22Rv1 (cell line): Measurements from ENCODE around the gene UBL5.
"Not testable (repeated sequence)": the region's sequence is repeated elsewhere in the genome, so short reads cannot be mapped to it uniquely, and the experiment has no call there.

Experiments used
- H3K27ac ChIP-seq: fragments of 450-650 bp; 2 replicates; pipeline ENCODE4 v1.5.1; 2017
- CTCF ChIP-seq: fragments of 450-650 bp; IDR thresholded peaks from 2 replicates; pipeline ENCODE4 v1.5.1; 2017; ENCODE audit warnings: mild to moderate bottlenecking
- ZFX ChIP-seq: fragments of 450-650 bp; IDR thresholded peaks from 2 replicates; pipeline ENCODE4 v1.6.1; 2017; ENCODE audit warnings: antibody characterized with exemption, borderline replicate concordance

UBL5 gene

GRCh38 chr19:9838324-9838723 lies 10.6 kb downstream of the UBL5 start:
- H3K27ac ChIP-seq = peak overlapping the region; percentile 40; the same call in 1 of the 2 replicates
- TF ChIP-seq ZFX (no peak), CTCF (no peak)

DNA sequence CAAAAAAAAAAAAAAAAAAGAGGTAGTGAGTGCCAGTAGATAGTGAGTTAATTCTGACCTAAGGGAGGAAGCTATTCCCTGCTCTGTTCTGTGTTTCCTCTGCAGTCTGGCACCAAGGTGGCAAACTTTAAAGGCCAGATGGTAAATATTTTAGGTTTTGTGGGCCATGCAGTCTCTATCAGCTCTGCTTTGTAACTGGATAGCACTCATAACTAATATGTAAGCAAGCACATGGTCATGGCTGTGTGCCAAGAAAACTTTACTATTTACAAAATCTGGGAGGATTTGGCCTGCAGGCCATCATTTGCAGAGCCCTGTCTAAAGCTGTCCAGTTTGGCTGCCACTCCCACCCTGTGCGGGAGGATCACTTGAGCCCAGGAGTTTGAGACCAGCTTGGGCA lies 11.7 kb downstream of the UBL5 start:
- H3K27ac ChIP-seq = peak overlapping the region; percentile 40
- TF ChIP-seq ZFX (no peak), CTCF (no peak)

DNA sequence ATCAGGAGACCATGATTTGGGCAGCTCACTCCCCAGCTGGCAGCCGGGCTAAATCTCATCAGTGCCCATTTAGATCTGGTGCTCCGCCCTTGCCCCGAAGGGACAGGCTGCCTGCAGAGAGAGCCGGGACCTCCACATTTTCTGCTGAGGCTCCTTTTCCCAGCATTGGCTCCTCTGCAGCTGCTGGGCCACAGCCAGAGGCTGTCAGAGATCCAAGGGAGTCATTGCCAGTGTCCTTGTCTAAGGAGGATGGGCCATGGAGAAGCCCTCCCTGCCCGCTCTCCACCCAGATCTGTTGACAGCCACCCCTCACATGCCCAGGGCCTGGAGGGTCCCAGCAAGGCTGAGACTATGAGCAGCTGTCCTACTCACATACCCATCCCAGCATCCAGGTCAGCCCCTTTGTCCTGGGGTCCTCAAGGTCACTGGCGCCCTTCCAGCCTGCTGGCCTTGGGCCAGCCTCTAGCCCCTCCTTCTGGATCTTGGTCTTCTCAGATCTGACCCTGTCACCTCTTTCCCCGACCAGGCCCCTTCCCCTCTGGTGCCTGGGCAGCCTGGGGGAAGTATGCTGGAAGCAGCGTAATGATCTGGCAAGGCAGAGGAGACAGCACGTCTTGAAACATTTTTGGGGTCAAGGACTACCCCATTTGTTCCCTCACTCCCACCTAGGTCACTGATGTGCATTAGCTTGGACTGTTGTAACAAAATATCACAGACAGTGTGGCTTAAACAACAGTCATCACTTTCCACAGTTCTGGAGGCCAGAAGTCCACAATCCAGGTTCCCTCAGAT lies 15.3 kb downstream of the UBL5 start:
- TF ChIP-seq CTCF = no peak
- no peak for TF ChIP-seq ZFX
- H3K27ac ChIP-seq = no peak overlapping the region

GRCh38 chr19:9843626-9844273 lies 16.0 kb downstream of the UBL5 start:
- H3K27ac ChIP-seq = not testable (repeated sequence)

- TF ChIP-seq ZFX = no peak
- TF ChIP-seq CTCF = peak; percentile 49
- no peak overlapping the region for H3K27ac ChIP-seq
Observed at GRCh38 chr19:9847087-9847671, 19.5 kb downstream of the UBL5 start.

- TF ChIP-seq CTCF = peak; percentile 72
- no peak for TF ChIP-seq ZFX
- H3K27ac ChIP-seq = no peak overlapping the region
Observed at GRCh38 chr19:9848060-9848459, 20.3 kb downstream of the UBL5 start.

- TF ChIP-seq ZFX (no peak), CTCF (no peak)
- H3K27ac ChIP-seq = no peak overlapping the region
Observed at GRCh38 chr19:9848762-9849161, 21.0 kb downstream of the UBL5 start.
